Measurements from ENCODE around the gene ANO2.

The ANO2 gene

GRCh38 chr12:5650829-5651461 is 294.1 kb downstream of the ANO2 start:
- DNase-seq = no peak

GRCh38 chr12:5650281-5650680 is 294.8 kb downstream of the ANO2 start:
- DNase-seq = no peak

- no peak for DNase-seq
Observed at GRCh38 chr12:5648692-5649359, 296.2 kb downstream of the ANO2 start.

- no peak for DNase-seq
Observed at GRCh38 chr12:5643266-5643665, 301.8 kb downstream of the ANO2 start.

GRCh38 chr12:5637698-5638097 is 307.4 kb downstream of the ANO2 start:
- DNase-seq = no peak

- no peak for DNase-seq
Observed at GRCh38 chr12:5636907-5637306, 308.2 kb downstream of the ANO2 start.

- DNase-seq = no peak
Observed at GRCh38 chr12:5633106-5633505, 312.0 kb downstream of the ANO2 start.

GRCh38 chr12:5632453-5632852 is 312.6 kb downstream of the ANO2 start:
- no peak for DNase-seq

- no peak for DNase-seq
Observed at GRCh38 chr12:5631497-5631896, 313.6 kb downstream of the ANO2 start.

- no peak for DNase-seq
Observed at GRCh38 chr12:5630726-5631125, 314.3 kb downstream of the ANO2 start.

GRCh38 chr12:5628501-5628900 is 316.6 kb downstream of the ANO2 start:
- no peak for DNase-seq

GRCh38 chr12:5627053-5627630 is 317.9 kb downstream of the ANO2 start:
- no peak for DNase-seq

GRCh38 chr12:5626151-5626550 is 318.9 kb downstream of the ANO2 start:
- no peak for DNase-seq

- no peak for DNase-seq
Observed at GRCh38 chr12:5624486-5625272, 320.4 kb downstream of the ANO2 start.

GRCh38 chr12:5623411-5623810 is 321.6 kb downstream of the ANO2 start:
- no peak for DNase-seq

GRCh38 chr12:5622280-5622679 is 322.8 kb downstream of the ANO2 start:
- no peak for DNase-seq

- DNase-seq = no peak
Observed at GRCh38 chr12:5621329-5621728, 323.7 kb downstream of the ANO2 start.

- DNase-seq = no peak
Observed at GRCh38 chr12:5620896-5621295, 324.2 kb downstream of the ANO2 start.

GRCh38 chr12:5619628-5620027 is 325.4 kb downstream of the ANO2 start:
- DNase-seq = no peak

- no peak for DNase-seq
Observed at GRCh38 chr12:5616854-5617253, 328.2 kb downstream of the ANO2 start.

GRCh38 chr12:5615760-5616159 is 329.3 kb downstream of the ANO2 start:
- DNase-seq = no peak

- no peak for DNase-seq
Observed at GRCh38 chr12:5614256-5614655, 330.8 kb downstream of the ANO2 start.

- DNase-seq = no peak
Observed at GRCh38 chr12:5612556-5613410, 332.3 kb downstream of the ANO2 start.

Data from NCI-H510A treated with DMSO at 0.1 percent for 48 hours (cell line).